Superior temporal gyrus (tissue), 1 donor: ENCODE results near the gene GALNT8.

Experiments used
- DNase-seq: peaks from one replicate; pipeline ENCODE4 v3.0.0-alpha.2; 2016; ENCODE audit errors: extremely low spot score

Gene GALNT8

DNA sequence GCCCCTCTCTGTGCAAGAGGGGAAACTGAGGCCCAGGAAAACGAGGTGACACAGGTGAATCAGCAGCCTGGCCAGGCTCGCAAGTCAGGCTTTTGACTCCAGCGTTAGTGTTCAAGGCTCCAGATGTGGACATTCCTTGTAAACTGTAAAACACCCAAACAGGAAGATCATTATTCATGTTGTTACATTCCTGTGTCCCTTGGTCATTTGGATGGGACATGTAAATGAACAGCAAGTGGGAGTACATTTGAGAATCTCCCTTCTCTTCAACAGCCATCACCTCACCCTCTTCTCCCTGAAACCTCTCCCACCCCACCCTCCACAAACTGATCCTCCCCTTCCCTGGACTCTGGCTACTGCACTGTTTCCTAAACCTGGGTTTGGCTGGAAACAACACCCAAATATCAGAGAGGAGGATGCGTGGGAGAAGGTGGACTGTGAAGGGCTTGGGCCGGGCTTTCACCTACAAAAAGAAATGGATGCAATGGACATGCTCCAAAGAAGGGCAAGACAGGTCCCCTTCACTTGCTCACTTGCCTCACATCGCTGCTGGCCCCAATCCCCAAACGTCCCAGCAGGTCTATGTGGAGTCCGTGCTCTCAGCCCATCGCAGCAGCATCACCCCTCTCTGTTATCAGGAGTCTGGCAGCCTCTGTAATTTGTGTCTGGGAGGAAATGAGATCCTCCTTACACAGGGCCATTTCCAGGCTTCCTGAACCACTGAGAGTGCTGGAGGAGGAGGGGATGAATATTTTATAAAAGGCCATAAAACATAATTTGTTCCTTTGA lies 76.7 kb downstream of the GALNT8 start:
- DNase-seq, result no peak

DNA sequence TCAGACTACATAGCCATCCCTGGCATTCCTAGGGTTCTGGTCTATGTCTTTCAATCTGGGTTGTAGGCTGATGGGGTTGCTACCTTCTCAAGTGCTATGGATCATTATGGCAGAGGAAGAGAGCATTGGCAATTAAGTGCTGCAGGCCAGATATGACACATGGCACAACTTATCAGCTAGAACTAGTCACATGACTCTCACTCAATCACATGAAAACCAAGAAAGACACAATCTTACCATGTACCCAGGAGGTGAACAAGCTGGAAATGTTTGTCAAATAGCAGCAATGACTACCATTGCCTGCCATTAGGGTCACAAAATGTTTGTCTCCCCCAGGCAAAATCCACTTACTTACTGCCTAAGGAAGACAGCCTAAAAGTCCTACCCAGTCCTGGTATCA lies 80.4 kb downstream of the GALNT8 start:
- DNase-seq, result no peak

DNA sequence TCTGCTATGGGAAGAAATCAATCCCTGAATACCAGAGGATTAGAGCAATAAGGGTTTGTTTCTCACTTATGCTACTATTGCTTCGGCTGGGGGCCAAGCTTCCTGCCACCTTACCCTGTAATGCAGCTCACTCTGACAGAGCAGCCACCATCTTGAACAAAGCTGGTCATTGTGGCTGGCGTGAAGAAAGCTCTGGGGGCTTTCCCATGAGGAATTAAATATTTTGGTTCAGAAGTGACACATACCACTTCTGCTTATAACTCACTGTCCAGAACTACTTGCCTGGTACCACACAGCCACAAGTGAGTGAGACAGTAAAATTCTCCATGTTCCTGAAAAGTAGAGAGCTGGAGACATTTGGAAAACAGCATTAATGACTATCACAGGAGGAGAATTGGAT lies 82.6 kb downstream of the GALNT8 start:
- no peak for DNase-seq

DNA sequence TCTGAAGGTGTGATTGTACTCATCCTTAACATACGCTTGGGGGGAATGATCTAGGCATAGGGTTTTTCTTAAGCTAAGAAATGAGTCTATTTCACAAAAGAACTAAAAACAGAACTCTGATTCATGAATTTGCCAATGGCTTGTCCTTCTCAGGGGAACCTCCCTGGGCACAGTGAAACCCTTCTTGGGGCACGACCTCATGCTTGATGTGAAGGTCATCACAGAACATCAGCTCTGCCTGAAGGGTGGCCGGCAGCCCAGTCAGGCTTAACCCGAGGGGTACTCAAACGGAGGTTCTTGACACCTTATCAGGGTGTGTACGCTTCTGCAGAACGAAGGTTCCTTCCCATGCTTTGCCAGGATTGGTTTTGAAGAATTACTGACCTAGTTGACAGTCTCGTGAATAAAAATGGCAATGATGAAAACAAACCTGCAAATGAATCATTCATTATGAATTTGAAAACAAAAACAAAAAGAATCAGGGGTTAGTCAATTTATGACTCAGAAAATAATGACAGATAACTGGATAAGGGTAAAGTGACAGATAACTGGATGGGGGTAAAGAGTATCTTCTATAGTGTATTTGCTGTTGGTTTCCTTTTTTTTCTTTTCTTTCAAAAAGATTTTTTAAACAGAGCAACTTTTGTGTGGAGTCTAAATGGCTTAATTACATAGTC lies 86.4 kb downstream of the GALNT8 start:
- no peak for DNase-seq

DNA sequence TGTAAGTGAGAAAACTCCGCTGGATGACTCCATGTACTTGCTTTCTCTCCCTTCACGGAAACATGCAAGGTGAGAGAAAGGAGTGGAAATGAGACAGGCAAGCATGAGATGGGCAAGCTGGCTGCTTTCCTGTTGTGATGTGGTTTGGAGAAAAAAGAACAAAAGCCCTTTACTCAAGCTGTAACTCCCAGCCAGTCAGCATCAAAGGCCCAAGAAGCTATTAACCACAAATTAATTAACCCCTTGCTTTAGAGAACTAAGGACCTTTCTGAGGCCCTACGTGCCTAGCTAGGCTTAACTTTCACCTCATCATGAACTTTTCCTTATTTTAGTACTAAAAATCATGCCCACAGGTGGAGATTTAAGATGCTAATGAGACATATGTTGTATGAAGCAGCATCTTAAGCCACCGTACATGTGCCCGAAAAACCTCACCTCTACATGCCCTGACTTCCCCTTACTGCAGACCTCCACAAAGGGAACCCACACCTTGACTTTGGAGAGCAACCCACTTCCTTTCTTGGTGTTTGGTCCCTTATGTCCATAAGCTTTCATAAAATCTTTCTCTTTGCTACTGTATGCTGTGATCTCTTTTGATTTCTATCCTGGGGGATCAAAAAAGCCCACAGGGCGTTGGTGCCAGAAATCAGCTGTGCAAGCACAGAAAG lies 87.0 kb downstream of the GALNT8 start:
- no peak for DNase-seq

DNA sequence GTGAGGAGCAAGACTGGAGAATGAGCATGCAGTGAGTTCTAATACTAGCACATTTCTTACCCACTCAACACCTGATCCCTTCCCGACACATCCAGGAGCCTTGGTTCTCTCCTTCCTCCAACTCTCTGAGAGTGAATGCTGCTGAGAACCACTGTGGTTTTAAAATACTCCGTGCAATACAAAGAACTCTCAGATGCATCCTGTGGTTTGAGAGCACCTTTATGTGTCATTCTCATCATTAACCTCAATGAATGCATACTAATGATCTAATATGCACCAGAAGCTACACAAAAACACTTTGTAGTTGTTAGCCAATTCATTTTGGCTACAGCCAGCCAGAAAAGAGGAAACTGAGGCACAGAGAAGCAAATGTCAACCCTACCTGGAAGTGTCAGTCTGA lies 87.6 kb downstream of the GALNT8 start:
- no peak for DNase-seq

DNA sequence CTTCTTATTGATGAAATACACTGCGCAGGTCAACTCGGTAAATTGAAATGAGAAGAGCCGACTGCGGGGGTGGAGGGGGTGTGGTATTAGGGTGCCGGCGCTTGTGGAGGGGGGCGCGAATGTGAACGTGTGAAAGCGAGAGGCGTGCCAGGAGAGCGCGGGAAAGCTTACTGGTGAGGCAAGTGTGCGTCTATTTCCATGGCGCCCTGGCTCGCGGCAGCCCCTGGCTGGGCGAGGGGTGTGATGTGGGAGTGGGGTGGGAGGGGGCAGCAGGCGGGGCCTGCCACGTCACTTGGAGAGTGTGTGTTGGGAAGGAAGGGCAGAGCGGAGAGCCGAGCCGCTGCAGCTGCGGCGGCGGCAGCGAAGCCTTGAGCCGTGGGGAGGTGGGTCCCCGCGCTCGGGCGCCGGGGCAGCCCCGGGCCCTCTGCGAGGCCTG lies 88.8 kb downstream of the GALNT8 start:
- DNase-seq, result no peak

DNA sequence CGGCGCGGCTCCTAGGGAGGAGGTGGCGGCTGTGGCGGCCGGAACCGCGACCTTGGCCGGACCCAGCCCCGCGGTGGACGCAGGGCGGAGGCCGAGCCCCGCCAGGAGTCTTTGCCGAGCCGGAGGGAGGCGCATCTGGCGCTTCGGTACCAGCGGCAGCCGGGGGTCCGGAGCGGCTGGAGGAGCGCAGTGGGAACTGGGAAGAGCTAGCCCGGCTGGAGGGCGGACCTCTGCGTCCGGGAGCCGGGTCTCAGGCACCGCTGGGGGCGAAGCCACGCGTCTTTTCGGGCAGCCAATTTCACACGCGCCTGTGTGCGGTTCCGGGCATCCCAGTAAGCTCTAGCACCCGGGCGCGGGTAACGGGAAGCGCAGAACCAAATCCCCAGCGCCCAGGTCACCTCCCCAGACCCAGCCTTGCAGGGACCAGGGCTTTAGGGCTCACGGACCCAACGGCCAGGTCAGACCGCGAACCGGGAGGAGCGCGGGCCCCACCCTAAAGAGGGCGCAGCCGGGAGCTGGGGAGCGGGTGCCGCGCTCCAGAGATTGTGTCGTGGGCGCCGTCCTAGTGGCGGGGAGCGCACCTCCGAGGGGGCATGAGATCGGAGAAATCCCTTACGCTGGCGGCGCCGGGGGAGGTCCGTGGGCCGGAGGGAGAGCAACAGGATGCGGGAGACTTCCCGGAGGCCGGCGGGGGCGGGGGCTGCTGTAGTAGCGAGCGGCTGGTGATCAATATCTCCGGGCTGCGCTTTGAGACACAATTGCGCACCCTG lies 89.4 kb downstream of the GALNT8 start:
- no peak for DNase-seq

DNA sequence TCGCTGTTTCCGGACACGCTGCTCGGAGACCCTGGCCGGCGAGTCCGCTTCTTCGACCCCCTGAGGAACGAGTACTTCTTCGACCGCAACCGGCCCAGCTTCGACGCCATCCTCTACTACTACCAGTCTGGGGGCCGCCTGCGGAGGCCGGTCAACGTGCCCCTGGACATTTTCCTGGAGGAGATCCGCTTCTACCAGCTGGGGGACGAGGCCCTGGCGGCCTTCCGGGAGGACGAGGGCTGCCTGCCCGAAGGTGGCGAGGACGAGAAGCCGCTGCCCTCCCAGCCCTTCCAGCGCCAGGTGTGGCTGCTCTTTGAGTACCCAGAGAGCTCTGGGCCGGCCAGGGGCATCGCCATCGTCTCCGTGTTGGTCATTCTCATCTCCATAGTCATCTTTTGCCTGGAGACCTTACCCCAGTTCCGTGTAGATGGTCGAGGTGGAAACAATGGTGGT lies 90.0 kb downstream of the GALNT8 start:
- DNase-seq, result no peak

DNA sequence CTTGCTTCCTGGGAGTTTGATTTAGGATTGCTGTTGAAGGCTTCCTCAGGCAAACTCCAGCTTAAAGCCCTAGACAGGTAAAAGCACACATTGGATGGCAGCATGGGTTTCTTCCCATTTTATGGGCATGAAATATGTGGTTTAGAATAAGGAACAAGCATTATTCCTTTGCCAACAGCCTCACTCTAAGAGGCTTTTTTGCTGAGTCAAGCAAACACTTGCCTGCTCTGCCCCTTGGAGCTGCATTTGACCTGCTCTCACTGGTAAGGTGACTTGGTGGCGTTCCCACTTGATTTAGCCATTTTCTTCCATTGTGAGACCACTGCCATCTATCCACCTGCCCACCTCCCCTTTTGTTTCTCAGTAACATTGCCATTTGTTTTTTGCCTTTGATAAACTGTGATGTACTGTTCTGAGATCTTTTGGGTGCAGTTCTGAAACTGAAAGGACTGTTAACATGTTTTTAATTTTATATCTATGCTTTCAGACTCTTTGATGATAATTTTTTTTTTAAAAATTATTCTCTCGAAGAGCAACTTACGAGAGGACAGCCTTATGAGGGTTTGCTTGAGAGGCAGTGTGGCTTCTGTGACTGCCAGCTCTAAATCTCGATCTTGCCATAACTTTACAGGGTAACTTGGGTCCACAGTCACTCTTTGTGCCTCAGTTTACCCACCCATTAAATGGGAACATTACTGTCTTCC lies 92.6 kb downstream of the GALNT8 start:
- no peak for DNase-seq

DNA sequence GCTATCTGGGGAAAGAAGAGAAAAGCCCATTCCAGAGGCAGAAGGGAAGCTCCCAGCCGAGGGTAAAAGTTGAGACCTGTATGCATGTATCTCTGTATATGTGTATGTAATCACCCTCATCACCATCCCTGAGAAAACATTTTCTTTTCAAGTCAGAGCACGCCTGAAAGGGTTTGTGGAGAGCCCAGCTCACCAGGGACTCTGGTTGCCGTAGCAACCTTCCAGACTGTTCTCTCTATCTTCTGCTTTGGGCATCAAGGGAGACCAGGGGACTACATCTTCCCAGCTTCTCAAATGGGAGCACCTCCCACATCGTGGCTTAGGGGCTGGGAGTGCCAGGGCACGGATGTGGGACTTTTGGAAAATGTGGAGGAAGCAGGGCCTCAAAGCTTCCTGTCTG lies 93.5 kb downstream of the GALNT8 start:
- no peak for DNase-seq

DNA sequence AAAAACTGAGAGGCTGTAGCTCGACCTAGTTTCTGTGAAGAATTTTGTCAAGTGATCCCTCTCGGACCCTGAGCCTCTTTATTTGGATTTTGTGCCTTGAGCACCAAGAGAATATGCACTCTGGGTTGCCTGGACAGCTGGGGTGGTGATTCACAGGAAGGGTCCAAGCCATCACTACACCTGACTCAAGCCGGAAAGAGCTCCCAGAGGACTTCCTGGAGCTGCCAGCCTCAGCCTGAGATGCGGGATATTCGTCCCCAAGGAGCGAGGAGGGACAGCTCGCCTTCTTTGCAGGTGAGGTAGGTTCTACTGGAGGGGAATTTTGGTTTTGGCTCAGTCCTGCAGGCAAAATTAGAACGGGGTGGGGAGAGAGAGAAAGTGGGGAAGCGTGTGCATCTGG lies 94.3 kb downstream of the GALNT8 start:
- DNase-seq, result no peak

DNA sequence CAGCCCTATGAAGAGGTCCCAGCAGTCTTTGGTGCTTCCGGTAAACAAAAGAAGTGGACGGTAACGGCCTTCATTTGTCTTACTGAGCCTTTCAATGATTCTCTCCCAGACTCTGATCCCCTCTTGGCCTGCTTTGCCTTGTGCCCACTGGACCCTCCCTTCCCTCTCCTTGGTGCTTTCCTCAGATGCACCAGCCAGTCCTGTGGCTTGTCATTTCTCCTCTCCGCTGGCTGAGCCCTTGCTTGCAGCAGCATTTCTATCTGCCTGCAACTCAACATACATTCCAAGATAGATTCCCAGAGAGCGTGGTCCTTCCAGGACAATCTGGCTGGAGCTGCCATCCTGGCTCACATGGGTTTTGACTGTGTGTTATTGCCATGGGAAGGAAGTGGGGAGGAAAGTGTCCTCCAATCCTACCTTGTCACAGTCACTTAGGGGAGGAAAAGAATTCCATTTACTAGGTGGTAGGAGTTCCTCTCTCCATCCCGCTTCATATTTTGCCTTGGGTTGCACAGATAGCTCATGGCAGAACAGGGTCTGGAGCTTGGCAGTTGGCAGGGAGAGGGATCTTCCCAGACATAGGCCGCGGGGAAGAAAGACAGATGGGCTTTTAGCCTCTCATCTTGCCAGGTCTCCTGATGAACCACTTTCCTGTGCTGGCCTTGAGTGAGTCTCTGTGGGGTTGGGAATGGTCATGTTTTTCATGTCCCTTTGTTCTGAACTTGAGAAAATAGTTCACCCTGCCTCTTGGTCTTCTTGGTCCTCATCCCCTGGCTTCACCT lies 96.7 kb downstream of the GALNT8 start:
- peak; percentile 41 for DNase-seq

DNA sequence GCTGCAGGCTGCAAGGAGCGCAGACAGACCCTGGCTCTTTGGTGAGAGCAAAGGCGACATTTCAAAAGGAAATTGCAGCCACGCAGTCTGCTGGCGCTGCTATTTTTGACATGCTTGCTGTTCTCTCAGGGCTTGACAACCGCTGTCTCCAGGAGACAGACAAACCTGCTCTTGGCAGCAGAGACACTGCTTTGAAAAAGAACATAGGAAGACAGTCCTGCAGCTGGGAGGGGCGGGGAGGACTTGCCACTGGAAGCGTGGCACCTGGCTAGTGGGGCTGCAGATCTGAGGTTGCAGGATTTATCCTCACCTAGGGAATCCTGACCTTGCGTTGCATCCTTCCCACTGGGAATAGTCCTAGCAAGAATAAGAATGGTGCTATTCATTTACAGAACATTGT lies 97.7 kb downstream of the GALNT8 start:
- DNase-seq, result peak; percentile 64

DNA sequence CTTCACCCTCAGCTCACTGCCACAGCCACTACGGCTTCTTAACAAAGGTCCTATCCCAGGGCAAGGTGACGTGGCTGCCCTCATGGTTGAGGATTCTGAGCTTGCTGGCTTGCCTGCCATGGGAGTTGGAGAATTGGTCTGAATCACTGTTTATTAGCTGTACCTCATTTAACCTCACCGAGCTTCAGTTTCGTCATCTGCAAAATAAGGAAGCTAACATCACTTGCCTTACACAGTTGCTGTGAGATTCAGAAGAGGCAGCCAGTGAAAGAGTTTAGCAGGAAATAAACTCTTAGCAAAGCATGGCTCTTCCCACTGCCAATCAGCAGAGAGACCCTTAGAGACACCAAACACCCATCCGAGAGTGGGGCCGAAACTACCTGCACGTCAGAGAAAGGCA lies 99.5 kb downstream of the GALNT8 start:
- DNase-seq, result peak; percentile 25

DNA sequence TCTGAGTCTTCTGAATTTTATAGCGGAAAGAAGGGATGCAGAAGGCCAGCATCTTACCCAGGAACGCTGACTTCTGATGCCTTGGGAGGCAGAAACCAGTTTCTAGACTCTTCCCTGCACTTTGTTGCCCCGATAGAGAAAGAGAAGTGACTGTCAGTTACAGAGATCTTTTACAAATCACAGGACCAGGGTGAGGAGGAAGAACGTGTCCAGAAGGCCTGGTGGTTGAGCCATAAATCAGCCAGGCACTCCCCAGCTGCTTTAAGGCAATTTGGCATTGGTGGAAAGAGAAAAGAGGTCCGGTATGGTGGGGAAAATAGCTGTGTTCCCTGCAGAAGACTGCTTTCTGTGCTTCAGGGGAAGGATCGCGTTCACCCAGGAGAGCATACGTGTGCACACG lies 100.8 kb downstream of the GALNT8 start:
- peak; percentile 16 for DNase-seq
